Cardiac muscle cell (in vitro differentiated cells and primary cell): ENCODE data around the gene ITGA3. TPM values are rescaled to one million over a fixed set of nuclear protein-coding genes. Genes with fewer than 3 reads are reported as not detected.

Experiments
- DNase-seq, 2 donors: peaks; one replicate each; pipeline versions ENCODE4 v3.0.0 to v3.0.0-alpha.2; 2010 to 2017; ENCODE audit warnings: low read depth in 1 of 2, low spot score in 1 of 2
- H3K27ac ChIP-seq: fragments of 200-600 bp; sonication (generic); 2 replicates; pipeline ENCODE4 v1.5.1; 2016
- H3K27me3 ChIP-seq: fragments of 200-600 bp; sonication (generic); 2 replicates; pipeline ENCODE4 v1.6.0; 2016; ENCODE audit warnings: control low read depth
- H3K36me3 ChIP-seq: fragments of 200-600 bp; sonication (generic); 2 replicates; pipeline ENCODE4 v1.5.1; 2016; ENCODE audit warnings: control low read depth
- H3K4me1 ChIP-seq: fragments of 200-600 bp; sonication (generic); 2 replicates; pipeline ENCODE4 v1.8.1; 2017; ENCODE audit warnings: low read depth, mild to moderate bottlenecking, mixed run types
- H3K4me3 ChIP-seq: fragments of 200-600 bp; sonication (generic); 2 replicates; pipeline ENCODE4 v1.5.1; 2016; ENCODE audit warnings: mild to moderate bottlenecking
- H3K9me3 ChIP-seq: fragments of 200-600 bp; sonication (generic); 2 replicates; pipeline ENCODE4 v1.5.1; 2017; ENCODE audit warnings: low read depth, mild to moderate bottlenecking, control low read depth
- polyA plus RNA-seq: library from polyadenylated mRNA; unstranded; fragments of >200 nt; fragmentation: Nextera tagmentation; extraction: Ambion mirVana; gene quantifications from 2 replicates; pipeline ENCODE4 v1.2.1, GENCODE V29; 2016
- total RNA-seq: library from RNA; depleted of rRNA; stranded (reverse); fragments of >200 nt; gene quantifications from 2 replicates; pipeline ENCODE4 v1.2.3, GENCODE V29; 2016
- TF ChIP-seq, protein P1 (sequence below): IDR thresholded peaks from 2 replicates; pipeline ENCODE4 v1.5.1; 2012; ENCODE audit warnings: low read depth, mild to moderate bottlenecking, low read length

The ITGA3 gene
- total and polyA plus RNA-seq, 2 experiments from 2014 or later = 20.5 to 41.9 TPM

GRCh38 chr17:50093246-50093645, 37.3 kb downstream of the ITGA3 start:
- H3K9me3 ChIP-seq = no peaks in the 10 kb centered on the region
- H3K27me3 ChIP-seq = no peaks in the 10 kb centered on the region
- no peak overlapping the region for H3K4me3 ChIP-seq
- H3K27ac ChIP-seq = no peak overlapping the region
- DNase-seq = no peak
- H3K36me3 ChIP-seq = peaks cover 5% of the 10 kb centered on the region
- TF ChIP-seq, protein P1, sequence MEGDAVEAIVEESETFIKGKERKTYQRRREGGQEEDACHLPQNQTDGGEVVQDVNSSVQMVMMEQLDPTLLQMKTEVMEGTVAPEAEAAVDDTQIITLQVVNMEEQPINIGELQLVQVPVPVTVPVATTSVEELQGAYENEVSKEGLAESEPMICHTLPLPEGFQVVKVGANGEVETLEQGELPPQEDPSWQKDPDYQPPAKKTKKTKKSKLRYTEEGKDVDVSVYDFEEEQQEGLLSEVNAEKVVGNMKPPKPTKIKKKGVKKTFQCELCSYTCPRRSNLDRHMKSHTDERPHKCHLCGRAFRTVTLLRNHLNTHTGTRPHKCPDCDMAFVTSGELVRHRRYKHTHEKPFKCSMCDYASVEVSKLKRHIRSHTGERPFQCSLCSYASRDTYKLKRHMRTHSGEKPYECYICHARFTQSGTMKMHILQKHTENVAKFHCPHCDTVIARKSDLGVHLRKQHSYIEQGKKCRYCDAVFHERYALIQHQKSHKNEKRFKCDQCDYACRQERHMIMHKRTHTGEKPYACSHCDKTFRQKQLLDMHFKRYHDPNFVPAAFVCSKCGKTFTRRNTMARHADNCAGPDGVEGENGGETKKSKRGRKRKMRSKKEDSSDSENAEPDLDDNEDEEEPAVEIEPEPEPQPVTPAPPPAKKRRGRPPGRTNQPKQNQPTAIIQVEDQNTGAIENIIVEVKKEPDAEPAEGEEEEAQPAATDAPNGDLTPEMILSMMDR = no peak
- peaks cover 3% of the 10 kb centered on the region for H3K4me1 ChIP-seq

DNA sequence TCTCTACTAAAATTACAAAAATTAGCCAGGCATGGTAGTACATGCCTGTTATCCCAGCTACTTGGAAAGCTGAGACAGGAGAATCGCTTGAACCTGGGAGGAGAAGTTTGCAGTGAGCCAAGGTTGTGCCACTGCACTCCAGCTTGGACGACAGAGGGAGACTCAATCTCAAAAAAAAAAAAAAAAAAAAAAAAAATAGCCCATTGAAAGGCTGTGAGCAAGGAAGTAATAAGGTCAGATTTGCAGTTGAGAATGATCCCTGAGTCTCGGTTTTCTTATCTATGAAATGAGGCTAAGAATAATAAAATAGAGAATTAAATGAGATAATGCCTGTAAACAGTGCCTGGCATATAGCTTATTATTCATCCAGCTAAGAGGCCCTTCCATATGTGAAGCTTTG, 37.9 kb downstream of the ITGA3 start:
- peaks cover 3% of the 10 kb centered on the region for H3K4me1 ChIP-seq
- peaks cover 6% of the 10 kb centered on the region for H3K36me3 ChIP-seq
- no peak for DNase-seq
- no peak overlapping the region for H3K4me3 ChIP-seq
- no peaks in the 10 kb centered on the region for H3K27me3 ChIP-seq
- TF ChIP-seq, protein P1 = no peak
- H3K27ac ChIP-seq = no peak overlapping the region
- no peaks in the 10 kb centered on the region for H3K9me3 ChIP-seq

DNA sequence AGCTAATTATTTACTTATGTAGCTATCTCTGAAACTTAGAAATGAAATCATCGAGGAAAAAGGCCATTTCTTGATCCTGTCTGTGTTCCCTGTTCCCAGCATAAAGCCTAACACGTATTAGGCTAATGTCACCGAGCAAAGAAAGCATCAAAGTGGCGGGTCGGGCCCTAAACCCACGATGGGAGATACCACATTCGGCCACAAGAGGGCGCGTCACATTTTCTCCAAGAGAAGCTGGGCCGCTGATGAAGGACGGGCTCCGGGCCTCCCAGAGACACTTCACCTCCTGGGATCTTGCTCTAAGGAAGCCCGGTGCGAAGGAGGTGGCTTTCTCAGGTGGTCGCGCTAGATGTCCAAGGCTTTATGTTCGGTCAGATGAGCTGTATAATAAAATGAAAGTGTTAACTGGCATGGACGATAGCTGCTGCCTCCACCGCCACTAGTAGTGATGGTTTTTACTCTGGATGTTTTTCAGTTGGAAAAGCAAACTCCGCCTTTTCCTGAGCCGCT, 38.4 kb downstream of the ITGA3 start:
- Histone ChIP-seq H3K27me3 (no peaks in the 10 kb centered on the region), H3K27ac (peak overlapping the region; percentile 7), H3K4me3 (peak overlapping the region; percentile 10), H3K36me3 (peaks cover 6% of the 10 kb centered on the region), H3K4me1 (peaks cover 3% of the 10 kb centered on the region), H3K9me3 (no peaks in the 10 kb centered on the region)
- DNase-seq = peak; percentile 90 to 95
- TF ChIP-seq, protein P1 = peak; percentile 82

GRCh38 chr17:50094753-50095619, 39.1 kb downstream of the ITGA3 start, which contains the start of gene PDK2:
PDK2 (plus strand) TSS chr17:50095351; CDS start chr17:50095436, 85 bp downstream.
- Histone ChIP-seq H3K4me1 (peaks cover 3% of the 10 kb centered on the region), H3K27ac (peak within 1 kb of the TSS; percentile 76), H3K36me3 (peaks cover 6% of the 10 kb centered on the region), H3K27me3 (no peaks in the 10 kb centered on the region), H3K9me3 (no peaks in the 10 kb centered on the region), H3K4me3 (peak within 1 kb of the TSS; percentile 72)
- TF ChIP-seq, protein P1 = no peak
- peak; percentile 97 to 98 for DNase-seq

DNA sequence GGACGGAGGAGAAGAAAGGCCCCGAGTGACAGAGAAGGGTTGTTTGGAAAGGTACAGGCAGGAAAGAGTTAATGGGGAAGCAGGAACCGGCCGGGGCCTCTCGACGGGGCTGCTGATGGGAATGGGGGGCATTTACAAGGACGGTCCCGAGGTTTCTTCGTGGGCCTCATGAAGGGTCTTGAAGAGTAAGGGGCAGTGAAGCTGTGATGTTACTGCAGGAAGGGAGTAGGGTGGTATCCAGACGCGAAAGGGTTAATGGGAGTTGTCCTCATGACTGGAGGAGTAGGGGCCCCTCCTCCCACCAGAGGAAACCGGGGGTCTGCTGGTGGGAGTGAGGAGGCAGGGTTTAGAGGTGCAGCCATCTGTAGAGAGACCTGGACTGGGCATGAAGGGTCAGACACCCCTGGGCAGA, 39.7 kb downstream of the ITGA3 start:
- Histone ChIP-seq H3K36me3 (peaks cover 6% of the 10 kb centered on the region), H3K4me1 (peaks cover 5% of the 10 kb centered on the region), H3K4me3 (peak overlapping the region; percentile 72), H3K27ac (peak overlapping the region; percentile 76), H3K9me3 (no peaks in the 10 kb centered on the region), H3K27me3 (no peaks in the 10 kb centered on the region)
- peak in 1 of 2 donors; percentile 46 for DNase-seq
- TF ChIP-seq, protein P1 = no peak
